T-helper 17 cell (primary cell): ENCODE measurements around the gene DNPEP. TPM values are rescaled to one million over a fixed set of nuclear protein-coding genes. Genes with fewer than 3 reads are reported as not detected.

Experiments
- ATAC-seq: fragments of 150-1000 bp; cut with Tn5 transposase; 2 replicates; pipeline ENCODE4 v1.10.0; 2021; ENCODE audit warnings: mild to moderate bottlenecking, moderate library complexity
- DNase-seq, 3 donors: peaks; one replicate each; pipeline versions ENCODE4 v3.0.0 to v3.0.0-alpha.2; 2020 to 2021
- H3K9me3 ChIP-seq: one replicate; pipeline ENCODE4 v1.7.0; 2013; ENCODE audit warnings: low read length, mild to moderate bottlenecking; ENCODE audit not compliant: control insufficient read depth, poor library complexity, severe bottlenecking
- H3K27ac Mint-ChIP-seq: one replicate; pipeline ENCODE4 v1.8.0; 2022; ENCODE audit warnings: mild to moderate bottlenecking, moderate library complexity, mixed read lengths
- H3K27me3 Mint-ChIP-seq: one replicate; pipeline ENCODE4 v1.8.0; 2022; ENCODE audit warnings: mixed read lengths
- H3K36me3 Mint-ChIP-seq: one replicate; pipeline ENCODE4 v1.8.0; 2022; ENCODE audit warnings: low read depth, mixed read lengths
- H3K4me1 Mint-ChIP-seq: one replicate; pipeline ENCODE4 v1.8.0; 2022; ENCODE audit warnings: mild to moderate bottlenecking, mixed read lengths
- H3K4me3 Mint-ChIP-seq: one replicate; pipeline ENCODE4 v1.8.0; 2022; ENCODE audit warnings: mild to moderate bottlenecking, moderate library complexity, mixed read lengths
- total RNA-seq, 4 donors: library from RNA in 2 of 4; stranded (reverse) in 2 of 4; gene quantifications; one replicate each; pipeline ENCODE4 v1.2.3 and lab custom pipeline; 2022 to 2026

DNPEP gene
- total RNA-seq, 2 donors from 2014 or later = 81.3 to 107 TPM

DNA sequence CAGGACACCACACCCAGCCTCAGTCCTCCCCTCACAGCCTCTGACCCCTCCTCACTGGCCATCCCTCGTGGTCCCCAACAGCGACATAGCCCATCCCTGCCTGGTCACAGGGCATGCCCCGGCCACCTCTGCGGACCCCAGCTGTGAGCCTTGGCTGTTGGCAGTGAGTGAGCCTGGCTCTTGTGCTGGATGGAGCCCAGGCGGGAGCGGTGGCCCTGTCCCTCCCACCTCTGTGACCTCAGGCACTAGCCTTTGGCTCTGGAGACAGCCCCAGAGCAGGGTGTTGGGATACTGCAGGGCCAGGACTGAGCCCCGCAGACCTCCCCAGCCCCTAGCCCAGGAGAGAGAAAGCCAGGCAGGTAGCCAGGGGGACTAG, 38.3 kb upstream of the DNPEP start:
- ATAC-seq = no peak
- H3K9me3 ChIP-seq = no peaks in the 10 kb centered on the region
- Mint-ChIP-seq H3K27me3 (peaks cover 42% of the 10 kb centered on the region), H3K4me3 (no peak overlapping the region), H3K4me1 (peaks cover 3% of the 10 kb centered on the region), H3K36me3 (no peaks in the 10 kb centered on the region), H3K27ac (no peak overlapping the region)
- no peak for DNase-seq

DNA sequence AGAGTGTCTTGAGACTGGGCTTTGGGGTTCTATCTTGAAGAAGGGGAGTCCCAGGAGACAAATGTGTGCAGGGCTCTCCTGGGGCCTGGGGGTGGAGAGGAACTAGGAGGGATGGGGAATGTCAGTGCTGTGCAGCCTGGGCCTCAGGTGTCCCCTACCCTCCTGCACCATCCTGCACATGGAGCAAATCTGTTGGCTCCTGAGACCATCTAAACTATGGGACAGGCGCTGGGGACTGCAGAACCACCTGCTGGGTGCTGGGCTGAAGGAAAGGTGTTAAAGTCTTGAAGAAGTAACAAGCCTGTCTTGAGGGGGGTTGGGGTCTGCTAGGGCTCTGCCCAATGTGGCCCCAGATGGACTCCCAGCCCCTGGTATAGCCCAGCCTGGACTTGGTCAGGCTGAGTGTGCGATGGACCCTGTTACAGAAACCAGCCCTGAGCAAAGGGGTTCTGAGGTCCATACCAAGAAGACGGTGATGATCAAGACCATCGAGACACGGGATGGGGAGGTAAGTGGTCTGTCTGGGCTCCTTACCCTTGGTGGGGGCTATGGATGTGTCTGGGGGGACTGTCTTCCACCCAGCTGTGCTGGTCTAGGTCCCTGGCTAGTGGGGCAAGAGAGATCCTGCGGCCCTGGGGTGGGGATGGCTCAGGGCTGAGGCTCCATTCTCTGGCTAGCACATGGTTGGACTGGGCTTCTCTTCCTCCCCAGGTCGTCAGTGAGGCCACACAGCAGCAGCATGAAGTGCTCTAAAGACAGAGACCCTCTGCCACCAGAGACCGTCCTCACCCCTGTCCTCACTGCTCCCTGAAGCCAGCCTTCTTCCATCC, 37.7 kb upstream of the DNPEP start:
- Mint-ChIP-seq H3K4me3 (no peak overlapping the region), H3K27me3 (peaks cover 47% of the 10 kb centered on the region), H3K4me1 (peaks cover 3% of the 10 kb centered on the region), H3K36me3 (no peaks in the 10 kb centered on the region), H3K27ac (no peak overlapping the region)
- no peak for ATAC-seq
- H3K9me3 ChIP-seq = no peaks in the 10 kb centered on the region
- no peak for DNase-seq

DNA sequence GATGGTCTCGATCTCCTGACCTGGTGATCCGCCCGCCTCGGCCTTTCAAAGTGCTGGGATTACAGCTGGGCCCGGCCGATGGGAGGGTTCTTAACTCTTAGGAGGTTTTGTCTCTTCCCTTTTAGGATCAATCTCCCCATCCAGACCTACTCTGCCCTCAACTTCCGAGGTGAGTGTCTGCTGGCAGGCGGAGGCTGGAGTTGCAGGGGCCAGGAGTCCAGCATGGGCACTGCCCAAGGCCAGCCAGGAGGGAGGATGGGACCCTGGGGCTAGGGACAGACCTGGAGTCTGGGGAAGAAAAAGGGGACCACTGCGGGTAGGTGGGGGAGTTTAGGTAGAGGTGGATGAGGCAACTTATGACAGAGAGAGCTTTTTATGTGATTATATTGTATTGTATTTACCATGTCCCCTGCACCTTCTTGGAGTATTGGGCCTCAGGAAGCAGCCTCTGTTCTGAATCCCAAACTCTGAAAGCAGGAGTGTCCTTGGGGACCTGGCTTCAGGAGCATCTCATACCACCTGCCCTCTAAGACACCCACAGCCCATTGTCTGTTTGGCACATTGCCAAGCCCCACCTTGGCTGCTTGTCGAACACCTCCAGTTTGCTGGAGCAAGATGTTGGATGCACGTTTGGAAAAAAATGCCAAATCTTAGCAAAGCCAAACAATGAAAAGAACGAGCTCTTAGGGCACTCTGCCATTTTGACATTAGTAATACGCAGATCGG, 36.1 kb upstream of the DNPEP start:
- no peak overlapping the region for H3K4me3 Mint-ChIP-seq
- H3K4me1 Mint-ChIP-seq = peaks cover 8% of the 10 kb centered on the region
- no peaks in the 10 kb centered on the region for H3K9me3 ChIP-seq
- ATAC-seq (no peak), DNase-seq (no peak)
- no peaks in the 10 kb centered on the region for H3K36me3 Mint-ChIP-seq
- H3K27ac Mint-ChIP-seq = no peak overlapping the region
- H3K27me3 Mint-ChIP-seq = peaks cover 63% of the 10 kb centered on the region

DNA sequence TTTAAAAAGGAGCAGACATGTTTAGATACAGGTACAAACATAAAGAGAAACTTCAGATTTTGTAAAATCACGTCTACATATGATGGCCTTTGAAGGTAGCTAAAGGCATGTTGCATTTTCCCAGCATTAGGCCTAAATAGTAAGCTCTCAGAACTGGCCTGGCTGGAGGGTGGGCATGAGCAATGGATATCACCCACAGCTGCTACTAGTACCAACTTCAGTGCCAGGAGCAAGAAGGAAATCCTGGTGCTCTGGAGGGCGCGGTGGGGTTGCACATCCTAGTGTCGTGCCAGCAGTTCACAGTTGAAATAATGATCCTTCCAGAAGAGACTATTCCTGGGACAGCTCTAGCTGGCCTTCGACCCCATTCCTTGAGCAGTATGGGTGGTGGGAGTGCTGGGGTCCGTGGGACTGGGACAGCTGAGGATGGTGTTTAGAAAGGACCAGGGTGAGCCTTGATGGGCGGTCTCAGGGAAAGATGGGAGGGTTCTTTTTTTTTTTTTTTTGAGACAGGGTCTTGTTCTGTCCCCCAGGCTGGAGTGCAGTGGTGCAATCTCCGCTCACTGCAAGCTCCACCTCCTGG, 35.3 kb upstream of the DNPEP start:
- no peak for ATAC-seq
- H3K27ac Mint-ChIP-seq = no peak overlapping the region

DNA sequence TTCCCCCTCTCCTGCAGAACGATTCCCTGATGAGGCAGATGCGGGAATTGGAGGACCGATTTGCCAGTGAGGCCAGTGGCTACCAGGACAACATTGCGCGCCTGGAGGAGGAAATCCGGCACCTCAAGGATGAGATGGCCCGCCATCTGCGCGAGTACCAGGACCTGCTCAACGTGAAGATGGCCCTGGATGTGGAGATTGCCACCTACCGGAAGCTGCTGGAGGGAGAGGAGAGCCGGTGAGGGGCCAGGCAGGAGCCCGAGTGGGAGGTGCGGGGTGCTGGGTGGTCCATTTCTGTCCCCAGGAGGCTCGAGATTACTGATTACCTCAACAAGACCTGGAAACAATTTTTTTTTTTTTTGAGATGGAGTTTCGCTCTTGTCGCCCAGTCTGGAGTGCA, 33.6 kb upstream of the DNPEP start:
- Mint-ChIP-seq H3K27ac (no peak overlapping the region), H3K27me3 (peaks cover 51% of the 10 kb centered on the region), H3K4me1 (peaks cover 8% of the 10 kb centered on the region), H3K36me3 (no peaks in the 10 kb centered on the region), H3K4me3 (no peak overlapping the region)
- DNase-seq (no peak), ATAC-seq (no peak)
- no peaks in the 10 kb centered on the region for H3K9me3 ChIP-seq

More for the DNA sequence above, 35.3 kb upstream of the DNPEP start:
- peaks cover 58% of the 10 kb centered on the region for H3K27me3 Mint-ChIP-seq
- no peaks in the 10 kb centered on the region for H3K9me3 ChIP-seq
- H3K4me1 Mint-ChIP-seq = peaks cover 8% of the 10 kb centered on the region
- DNase-seq = no peak
- no peaks in the 10 kb centered on the region for H3K36me3 Mint-ChIP-seq
- H3K4me3 Mint-ChIP-seq = no peak overlapping the region

DNA sequence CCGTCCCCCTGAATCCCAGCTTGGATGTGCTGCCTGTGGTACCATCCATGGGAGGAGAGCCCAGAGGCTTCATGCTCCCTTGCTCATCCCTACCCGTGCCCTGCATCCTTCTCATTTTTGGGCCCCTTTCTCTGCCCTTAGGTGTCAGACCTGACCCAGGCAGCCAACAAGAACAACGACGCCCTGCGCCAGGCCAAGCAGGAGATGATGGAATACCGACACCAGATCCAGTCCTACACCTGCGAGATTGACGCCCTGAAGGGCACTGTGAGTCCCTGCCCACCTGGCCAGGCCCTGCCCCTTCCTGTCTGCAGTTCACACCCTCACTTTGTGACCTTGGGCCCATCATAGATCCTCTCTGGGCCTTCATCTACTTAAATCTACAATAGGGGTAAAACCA, 33.0 kb upstream of the DNPEP start:
- Mint-ChIP-seq H3K36me3 (no peaks in the 10 kb centered on the region), H3K4me3 (no peak overlapping the region), H3K27me3 (peaks cover 49% of the 10 kb centered on the region), H3K27ac (no peak overlapping the region), H3K4me1 (peaks cover 8% of the 10 kb centered on the region)
- H3K9me3 ChIP-seq = no peaks in the 10 kb centered on the region
- DNase-seq = no peak
- no peak for ATAC-seq

DNA sequence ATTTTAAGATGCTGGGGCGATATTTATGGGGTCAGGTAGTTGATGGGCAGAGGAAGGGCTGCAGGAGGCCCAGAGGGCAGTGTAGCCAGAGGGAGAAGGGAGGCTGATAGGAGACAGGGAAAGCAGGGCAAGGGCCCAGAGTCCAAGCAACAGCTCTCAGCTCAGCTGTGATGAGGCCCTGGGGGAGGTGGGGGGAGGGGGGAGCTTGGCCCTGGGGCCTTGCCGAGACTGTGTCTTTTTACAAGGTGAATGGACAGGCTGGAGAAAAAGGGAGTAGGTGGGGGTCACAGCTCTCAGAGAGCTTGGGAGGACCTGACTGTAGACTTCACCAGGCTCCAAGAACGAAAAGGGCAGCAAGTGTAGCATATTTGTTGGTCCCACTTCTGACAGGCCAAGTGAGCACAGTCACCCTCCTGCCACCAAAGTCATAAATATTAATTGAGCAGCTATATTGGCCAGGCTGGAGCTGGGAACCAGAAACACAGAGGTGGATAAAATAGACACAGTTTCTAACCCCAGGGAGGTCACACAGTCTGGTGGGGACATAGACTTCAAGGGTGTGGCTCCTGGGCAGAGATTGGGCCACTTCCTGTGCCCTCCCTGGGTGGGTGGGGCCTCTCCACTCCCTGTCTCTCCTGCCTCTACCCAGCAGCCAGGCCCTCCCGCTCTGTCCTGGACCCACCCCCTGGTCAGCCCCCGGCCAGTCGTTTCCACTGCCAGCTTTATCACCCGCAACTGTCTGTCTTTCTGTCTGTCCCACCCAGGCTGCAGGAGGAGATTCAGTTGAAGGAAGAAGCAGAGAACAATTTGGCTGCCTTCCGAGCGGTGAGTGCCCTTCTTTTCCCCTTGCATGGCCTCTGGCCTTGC, 31.9 kb upstream of the DNPEP start:
- Mint-ChIP-seq H3K27ac (no peak overlapping the region), H3K4me3 (peak overlapping the region; percentile 45), H3K36me3 (no peaks in the 10 kb centered on the region), H3K27me3 (peaks cover 39% of the 10 kb centered on the region), H3K4me1 (peaks cover 8% of the 10 kb centered on the region)
- DNase-seq (no peak), ATAC-seq (no peak)
- no peaks in the 10 kb centered on the region for H3K9me3 ChIP-seq

DNA sequence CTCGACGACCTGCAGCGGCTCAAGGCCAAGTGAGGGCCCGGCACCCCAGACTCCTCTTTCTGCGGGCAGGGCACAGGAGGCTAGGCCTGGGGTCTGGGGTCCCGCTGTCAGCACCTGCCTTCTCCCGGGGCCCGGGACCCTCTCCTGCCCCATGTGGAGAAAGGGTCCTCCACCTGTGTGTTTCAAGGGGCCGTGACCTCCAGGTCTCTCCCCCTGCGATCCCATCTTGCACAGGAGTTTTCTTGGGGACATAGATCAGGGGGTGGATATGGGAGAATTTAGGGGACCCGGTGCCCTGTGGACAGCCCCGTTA, 31.3 kb upstream of the DNPEP start:
- no peaks in the 10 kb centered on the region for H3K9me3 ChIP-seq
- Mint-ChIP-seq H3K4me3 (no peak overlapping the region), H3K36me3 (no peaks in the 10 kb centered on the region), H3K27me3 (peaks cover 34% of the 10 kb centered on the region), H3K4me1 (peaks cover 8% of the 10 kb centered on the region), H3K27ac (no peak overlapping the region)
- ATAC-seq (no peak), DNase-seq (no peak)

DNA sequence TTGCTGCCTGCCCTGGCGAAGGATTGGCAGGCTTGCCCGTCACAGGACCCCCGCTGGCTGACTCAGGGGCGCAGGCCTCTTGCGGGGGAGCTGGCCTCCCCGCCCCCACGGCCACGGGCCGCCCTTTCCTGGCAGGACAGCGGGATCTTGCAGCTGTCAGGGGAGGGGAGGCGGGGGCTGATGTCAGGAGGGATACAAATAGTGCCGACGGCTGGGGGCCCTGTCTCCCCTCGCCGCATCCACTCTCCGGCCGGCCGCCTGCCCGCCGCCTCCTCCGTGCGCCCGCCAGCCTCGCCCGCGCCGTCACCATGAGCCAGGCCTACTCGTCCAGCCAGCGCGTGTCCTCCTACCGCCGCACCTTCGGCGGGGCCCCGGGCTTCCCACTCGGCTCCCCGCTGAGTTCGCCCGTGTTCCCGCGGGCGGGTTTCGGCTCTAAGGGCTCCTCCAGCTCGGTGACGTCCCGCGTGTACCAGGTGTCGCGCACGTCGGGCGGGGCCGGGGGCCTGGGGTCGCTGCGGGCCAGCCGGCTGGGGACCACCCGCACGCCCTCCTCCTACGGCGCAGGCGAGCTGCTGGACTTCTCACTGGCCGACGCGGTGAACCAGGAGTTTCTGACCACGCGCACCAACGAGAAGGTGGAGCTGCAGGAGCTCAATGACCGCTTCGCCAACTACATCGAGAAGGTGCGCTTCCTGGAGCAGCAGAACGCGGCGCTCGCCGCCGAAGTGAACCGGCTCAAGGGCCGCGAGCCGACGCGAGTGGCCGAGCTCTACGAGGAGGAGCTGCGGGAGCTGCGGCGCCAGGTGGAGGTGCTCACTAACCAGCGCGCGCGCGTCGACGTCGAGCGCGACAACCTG, 30.7 kb upstream of the DNPEP start, which contains the start of gene DES:
TSS of gene DES (plus strand) at position 223 of the 857 bp plus-strand sequence. CDS start at position 309, 86 bp downstream.
- no peak within 1 kb of the TSS for H3K27ac Mint-ChIP-seq
- ATAC-seq = no peak
- H3K4me3 Mint-ChIP-seq = no peak within 1 kb of the TSS
- H3K36me3 Mint-ChIP-seq = peaks cover 2% of the 10 kb centered on the region
- DNase-seq = no peak
- H3K4me1 Mint-ChIP-seq = peaks cover 8% of the 10 kb centered on the region
- H3K27me3 Mint-ChIP-seq = peaks cover 36% of the 10 kb centered on the region
- no peaks in the 10 kb centered on the region for H3K9me3 ChIP-seq

DNA sequence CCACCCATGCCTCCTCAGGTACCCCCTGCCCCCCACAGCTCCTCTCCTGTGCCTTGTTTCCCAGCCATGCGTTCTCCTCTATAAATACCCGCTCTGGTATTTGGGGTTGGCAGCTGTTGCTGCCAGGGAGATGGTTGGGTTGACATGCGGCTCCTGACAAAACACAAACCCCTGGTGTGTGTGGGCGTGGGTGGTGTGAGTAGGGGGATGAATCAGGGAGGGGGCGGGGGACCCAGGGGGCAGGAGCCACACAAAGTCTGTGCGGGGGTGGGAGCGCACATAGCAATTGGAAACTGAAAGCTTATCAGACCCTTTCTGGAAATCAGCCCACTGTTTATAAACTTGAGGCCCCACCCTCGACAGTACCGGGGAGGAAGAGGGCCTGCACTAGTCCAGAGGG, 29.7 kb upstream of the DNPEP start:
- DNase-seq (no peak), ATAC-seq (no peak)
- Mint-ChIP-seq H3K4me1 (peaks cover 6% of the 10 kb centered on the region), H3K4me3 (no peak overlapping the region), H3K27ac (no peak overlapping the region), H3K27me3 (peaks cover 37% of the 10 kb centered on the region), H3K36me3 (peaks cover 2% of the 10 kb centered on the region)
- no peaks in the 10 kb centered on the region for H3K9me3 ChIP-seq

DNA sequence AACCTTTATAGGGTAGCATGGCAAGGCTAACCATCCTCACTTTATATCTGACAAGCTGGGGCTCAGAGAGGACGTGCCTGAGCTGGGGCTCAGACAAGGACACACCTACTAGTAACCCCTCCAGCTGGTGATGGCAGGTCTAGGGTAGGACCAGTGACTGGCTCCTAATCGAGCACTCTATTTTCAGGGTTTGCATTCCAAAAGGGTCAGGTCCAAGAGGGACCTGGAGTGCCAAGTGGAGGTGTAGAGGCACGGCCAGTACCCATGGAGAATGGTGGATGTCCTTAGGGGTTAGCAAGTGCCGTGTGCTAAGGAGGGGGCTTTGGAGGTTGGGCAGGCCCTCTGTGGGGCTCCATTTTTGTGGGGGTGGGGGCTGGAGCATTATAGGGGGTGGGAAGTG, 29.2 kb upstream of the DNPEP start:
- Mint-ChIP-seq H3K4me1 (peaks cover 6% of the 10 kb centered on the region), H3K27me3 (peaks cover 41% of the 10 kb centered on the region), H3K27ac (no peak overlapping the region), H3K4me3 (no peak overlapping the region), H3K36me3 (peaks cover 2% of the 10 kb centered on the region)
- no peaks in the 10 kb centered on the region for H3K9me3 ChIP-seq
- DNase-seq (no peak), ATAC-seq (no peak)

DNA sequence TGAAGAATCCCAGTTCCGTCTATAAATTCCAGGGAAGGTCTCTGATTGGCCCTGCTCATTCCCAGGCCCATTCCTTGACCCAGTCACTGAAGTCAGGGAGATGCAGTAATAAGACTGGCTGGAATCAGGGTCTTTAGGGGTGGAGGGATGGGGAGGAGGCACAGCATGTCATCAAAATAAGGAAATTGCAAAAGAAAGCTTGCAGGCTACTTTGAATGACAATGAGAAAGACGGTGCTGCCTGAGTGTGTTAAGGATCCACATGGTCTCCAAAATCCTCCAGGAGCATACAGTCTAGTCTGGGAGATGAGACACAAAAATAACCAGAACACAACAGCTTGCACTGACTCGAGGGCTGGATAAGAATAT, 28.5 kb upstream of the DNPEP start:
- no peaks in the 10 kb centered on the region for H3K9me3 ChIP-seq
- Mint-ChIP-seq H3K4me3 (no peak overlapping the region), H3K4me1 (peaks cover 6% of the 10 kb centered on the region), H3K27me3 (peaks cover 39% of the 10 kb centered on the region), H3K27ac (no peak overlapping the region), H3K36me3 (peaks cover 2% of the 10 kb centered on the region)
- DNase-seq (no peak), ATAC-seq (no peak)
